EH (cell line): ENCODE results near the gene OVOL3.
"Not testable (repeated sequence)": the region's sequence is repeated elsewhere in the genome, so short reads cannot be mapped to it uniquely, and the experiment has no call there.

ENCODE experiments used
- DNase-seq: peaks from one replicate; pipeline ENCODE4 v3.0.0-alpha.2; 2015; ENCODE audit warnings: low read depth

Gene OVOL3

GRCh38 chr19:36110487-36111199, at the start of gene OVOL3:
OVOL3 (plus strand) TSS chr19:36111143; CDS start chr19:36111203, 60 bp downstream.
- no peak for DNase-seq

- DNase-seq: no peak
These were observed 49.6 kb upstream of the OVOL3 start for GRCh38 chr19:36061367-36061766.

- DNase-seq: no peak
These were observed 46.1 kb upstream of the OVOL3 start for GRCh38 chr19:36064826-36065225.

GRCh38 chr19:36067681-36068080, 43.3 kb upstream of the OVOL3 start:
- DNase-seq: no peak

- DNase-seq: not testable (repeated sequence)
These were observed 42.0 kb upstream of the OVOL3 start for GRCh38 chr19:36068810-36069499.

- DNase-seq: no peak
These were observed 38.9 kb upstream of the OVOL3 start for GRCh38 chr19:36072081-36072480.

DNA sequence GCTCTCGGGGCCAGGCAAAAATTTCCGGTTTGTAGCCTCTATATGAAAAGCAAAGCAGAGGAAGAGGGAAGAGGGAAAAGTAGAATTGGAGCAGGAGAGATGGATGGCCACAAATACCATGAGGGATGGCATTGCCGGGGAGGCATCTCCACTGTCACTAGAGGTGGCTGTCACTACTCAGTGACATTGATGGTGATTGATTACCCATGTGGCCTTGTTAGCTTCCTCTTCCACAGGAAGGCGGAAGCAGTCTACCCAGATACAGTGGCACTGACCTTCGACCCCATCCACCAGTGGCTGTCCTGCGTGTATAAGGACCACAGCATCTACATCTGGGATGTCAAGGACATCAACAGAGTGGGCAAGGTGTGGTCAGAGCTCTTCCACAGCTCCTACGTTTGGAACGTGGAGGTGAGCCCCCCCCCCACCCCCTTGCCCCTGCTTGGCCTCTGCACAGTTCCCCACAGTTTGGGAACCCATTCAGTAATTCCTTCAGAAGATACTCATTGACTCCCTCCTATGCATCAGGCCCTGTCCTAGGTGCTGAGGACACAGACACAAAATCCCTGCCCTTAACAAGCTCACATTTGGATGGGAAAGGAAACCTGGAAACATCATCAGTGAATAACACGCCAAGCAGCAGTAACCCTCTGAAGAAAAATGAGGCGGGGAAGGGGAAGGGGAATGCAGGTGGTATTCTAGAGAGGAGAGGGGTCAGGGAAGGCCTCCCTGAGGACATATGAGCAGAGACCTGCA, 37.6 kb upstream of the OVOL3 start:
- DNase-seq: no peak

DNA sequence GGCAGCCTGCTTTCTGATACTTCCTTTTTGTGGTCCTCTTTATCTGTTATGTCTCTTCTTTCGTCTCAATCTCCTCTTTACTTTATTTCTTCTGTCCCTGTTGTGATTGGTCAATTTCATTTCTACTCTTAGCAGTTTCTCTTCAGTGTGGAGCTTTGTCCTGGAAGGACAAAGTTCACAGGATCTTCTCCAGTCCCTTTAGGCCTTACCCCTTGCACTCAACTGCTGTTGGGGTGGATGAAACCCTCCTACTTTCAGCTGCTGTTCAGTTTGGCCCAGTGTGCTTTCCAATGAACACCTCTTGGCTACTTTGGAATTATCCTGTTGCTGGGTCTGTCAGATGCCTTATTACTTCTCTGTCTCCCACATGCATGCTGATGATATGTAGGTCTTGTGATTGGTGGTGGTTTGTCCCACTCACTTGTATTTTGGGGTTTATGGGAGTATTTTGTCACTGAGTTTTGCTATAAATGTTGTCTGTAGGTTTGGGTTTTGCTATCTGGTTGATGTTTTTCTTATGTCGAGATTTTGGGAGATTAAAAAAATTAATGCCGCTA, 31.5 kb upstream of the OVOL3 start:
- DNase-seq: no peak

DNA sequence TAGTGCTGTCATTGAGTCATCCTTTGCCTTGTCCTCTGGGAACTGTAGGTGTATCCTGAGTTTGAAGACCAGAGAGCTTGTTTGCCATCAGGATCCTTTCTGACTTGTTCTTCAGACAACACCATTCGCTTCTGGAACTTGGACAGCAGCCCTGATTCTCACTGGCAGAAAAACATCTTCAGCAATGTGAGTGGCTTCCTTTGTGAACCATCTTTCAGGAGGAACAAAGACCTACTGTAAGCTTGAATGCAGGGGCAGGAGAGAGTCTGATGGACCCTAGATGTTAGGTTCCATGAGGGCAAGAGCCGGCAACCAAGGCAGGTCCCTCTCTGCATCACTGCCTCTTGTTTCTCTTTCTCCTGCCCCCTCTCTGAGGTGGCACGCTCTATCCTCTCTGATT, 29.6 kb upstream of the OVOL3 start:
- no peak for DNase-seq

DNA sequence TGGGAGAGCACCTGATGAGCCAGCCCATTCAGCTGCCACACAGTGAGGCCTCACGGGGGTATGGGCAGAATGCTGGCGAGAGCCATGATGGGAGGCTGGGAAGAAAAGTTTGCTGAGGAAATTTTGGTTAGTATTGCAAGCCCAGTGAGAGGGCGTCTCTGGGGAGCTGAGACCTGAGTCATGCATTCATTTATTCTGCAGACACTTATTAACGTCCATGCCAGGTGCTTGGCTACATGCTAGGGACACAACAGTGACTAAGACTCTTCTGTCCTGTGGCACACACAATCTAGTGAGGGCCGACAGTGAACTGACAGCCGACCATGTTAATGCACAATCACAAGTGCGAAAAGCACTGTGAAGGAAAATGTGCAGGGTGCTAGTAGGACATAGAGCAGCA, 29.0 kb upstream of the OVOL3 start:
- DNase-seq: no peak

DNA sequence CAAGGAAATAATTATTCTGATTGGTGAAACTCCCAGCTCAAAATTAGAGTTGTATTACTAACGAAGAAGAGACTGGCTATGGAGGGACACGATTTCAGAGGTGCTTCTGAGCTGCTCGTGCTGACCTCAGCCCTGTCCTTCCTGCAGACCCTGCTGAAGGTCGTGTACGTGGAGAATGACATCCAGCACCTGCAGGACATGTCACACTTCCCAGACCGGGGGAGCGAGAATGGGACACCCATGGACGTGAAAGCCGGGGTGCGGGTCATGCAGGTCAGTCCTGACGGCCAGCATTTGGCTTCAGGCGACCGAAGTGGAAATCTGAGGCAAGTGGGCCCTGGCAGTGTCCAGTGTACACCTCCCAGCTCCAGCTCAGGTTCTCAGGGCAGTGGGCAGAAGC, 28.0 kb upstream of the OVOL3 start:
- no peak for DNase-seq

GRCh38 chr19:36084231-36085009, 26.5 kb upstream of the OVOL3 start:
- no peak for DNase-seq

- no peak for DNase-seq
These were observed 24.6 kb upstream of the OVOL3 start for GRCh38 chr19:36086326-36086725.

DNA sequence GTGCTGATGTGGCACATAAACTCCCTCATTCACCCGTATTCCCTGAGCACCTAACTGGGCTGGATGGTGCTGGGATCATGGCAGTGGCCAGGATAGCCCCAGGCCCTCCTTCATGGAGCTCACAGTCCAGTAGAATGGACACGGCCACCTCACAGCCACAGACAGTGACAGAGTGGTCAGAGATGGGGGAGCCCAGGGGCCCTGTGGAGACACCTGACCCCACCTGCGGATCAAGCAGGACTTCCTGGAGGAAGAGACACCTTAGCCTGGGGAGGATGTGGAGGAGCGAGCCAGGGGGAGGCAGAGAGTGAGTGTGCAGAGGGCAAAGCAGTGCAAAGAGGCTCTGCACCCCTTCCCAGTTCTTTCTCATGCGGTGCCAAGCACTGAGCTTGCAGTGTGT, 21.1 kb upstream of the OVOL3 start:
- DNase-seq: no peak

DNA sequence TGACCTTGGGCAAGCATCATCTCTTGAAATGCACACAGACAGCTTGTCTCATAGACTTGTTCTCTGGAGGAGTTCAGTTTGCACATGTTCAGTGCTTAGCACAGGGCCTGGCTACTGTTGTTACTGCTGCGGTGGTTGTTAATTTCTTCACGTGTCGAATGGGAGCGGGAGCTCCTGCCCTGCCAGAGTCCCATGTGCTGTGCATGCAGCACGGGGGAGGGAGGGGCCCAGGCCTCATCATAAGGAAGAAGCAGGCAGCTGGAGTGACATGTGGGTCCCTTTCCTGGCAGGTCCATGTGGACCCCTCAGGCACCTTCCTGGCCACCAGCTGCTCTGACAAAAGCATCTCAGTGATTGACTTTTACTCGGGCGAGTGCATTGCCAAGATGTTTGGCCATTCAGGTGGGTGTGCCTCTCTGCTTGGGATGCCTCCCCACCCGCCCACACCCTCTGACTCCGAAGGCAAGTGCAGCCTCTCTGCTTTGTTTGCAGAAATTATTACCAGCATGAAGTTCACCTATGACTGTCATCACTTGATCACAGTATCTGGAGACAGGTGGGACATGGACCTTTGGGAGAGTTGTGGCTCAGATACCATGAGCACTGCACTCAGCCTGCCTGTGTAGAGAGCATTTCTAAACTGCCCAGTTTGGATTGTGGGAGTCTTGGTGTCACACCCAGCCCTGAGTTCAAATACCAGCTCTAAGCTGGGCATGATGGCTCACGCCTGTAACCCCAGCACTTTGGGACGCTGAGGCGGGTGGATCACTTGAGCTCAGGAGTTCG, 19.8 kb upstream of the OVOL3 start:
- no peak for DNase-seq

DNA sequence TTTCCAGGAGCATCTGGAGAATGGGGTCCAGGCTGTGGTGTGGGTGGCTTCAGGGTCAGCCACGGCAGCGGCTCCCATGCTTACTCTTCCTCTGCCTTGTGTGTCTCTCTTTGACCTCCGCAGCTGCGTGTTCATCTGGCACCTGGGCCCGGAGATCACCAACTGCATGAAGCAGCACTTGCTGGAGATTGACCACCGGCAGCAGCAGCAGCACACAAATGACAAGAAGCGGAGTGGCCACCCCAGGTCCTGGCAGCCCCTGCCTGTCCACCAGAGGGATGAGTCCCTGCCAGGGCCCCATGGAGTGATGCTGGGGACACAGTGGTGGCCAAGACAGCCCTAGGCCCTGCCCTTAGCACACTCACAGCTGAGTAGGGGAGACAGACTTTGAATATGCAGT, 18.4 kb upstream of the OVOL3 start:
- DNase-seq: no peak

GRCh38 chr19:36093146-36093662, 17.7 kb upstream of the OVOL3 start:
- DNase-seq: no peak

DNA sequence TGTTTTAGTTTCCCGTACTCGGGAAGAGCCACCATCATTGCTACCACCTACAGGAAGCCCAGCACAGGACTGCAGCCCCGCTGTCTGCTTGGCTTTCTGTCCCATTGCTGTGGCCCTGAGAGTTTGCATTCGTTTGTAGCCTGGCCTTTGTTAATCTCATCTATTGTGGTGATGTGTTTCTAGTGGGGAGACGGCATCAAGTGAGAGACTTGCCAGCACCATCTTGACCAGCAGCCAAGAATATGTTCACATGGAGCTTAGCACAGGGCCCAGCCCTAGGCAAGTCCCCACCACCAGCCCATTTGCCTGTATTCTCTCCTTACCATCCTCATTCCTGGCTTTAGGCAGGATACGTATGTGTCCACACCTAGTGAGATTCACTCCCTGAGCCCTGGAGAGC, 17.3 kb upstream of the OVOL3 start:
- no peak for DNase-seq

GRCh38 chr19:36097036-36097435, 13.9 kb upstream of the OVOL3 start:
- no peak for DNase-seq

- no peak for DNase-seq
These were observed 11.7 kb upstream of the OVOL3 start for GRCh38 chr19:36099166-36099785.
